HG02840 (cell line): ENCODE data around the gene RERE.

Source experiments
- ATAC-seq: cut with Tn5 transposase; IDR thresholded peaks from one replicate; pipeline ENCODE4 v1.9.1; 2021; ENCODE audit warnings: mild to moderate bottlenecking, moderate library complexity, moderate number of reproducible peaks; ENCODE audit not compliant: unreplicated experiment, low FRiP score

The RERE gene

DNA sequence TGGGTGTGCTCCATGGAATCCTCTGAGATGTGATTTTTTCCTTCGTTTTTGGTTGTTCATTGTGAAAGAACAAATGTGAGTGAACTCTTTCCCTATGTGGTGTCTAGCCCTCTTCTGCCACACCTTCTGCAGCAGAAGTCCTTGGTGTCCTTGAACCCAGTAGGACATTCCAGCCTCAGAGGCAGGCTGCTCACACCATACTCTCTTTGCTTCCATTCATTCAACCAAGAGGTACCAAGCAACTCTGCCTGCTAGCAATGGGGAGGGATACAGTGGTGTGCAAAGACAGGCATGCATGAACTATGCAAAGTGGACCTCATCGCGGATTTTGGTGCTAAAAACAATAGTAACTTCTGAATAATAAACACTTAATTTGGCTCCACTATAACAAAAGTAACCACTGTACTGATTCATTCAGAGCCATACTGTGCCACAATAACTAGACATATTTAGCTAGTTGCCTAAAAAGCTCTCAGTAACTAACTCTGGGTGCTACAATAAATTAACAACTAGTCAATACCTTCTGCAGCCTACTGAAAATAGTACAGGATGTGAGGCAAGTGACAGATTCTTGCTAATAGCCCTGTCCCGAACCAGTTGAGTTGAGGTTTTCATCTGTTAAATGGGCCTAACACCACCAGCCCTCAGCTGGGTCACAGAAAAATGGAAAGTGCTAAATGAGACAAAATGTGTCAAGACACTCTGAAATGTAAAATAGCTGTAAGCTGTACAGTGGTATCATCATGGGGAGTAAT, 344.1 kb downstream of the RERE start:
- ATAC-seq: no peak

DNA sequence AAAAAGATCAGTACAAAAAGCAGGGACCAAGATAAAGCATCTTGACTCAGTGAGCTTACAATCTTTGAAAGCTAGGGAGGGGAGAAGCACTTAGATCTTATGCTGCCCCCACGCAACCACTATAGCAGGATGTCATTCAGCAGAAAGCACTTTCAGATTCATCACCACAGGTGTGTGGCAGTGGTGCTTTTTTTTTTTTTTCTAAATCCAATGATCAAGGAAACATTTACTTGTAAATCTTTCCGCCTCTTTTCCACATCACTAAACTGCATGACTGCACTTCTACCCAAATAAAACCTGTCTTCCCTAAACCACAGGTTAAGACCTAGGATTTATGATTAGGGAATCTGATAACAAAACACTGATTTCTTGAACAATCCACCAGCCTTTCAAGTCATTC, 344.8 kb downstream of the RERE start:
- ATAC-seq: no peak

DNA sequence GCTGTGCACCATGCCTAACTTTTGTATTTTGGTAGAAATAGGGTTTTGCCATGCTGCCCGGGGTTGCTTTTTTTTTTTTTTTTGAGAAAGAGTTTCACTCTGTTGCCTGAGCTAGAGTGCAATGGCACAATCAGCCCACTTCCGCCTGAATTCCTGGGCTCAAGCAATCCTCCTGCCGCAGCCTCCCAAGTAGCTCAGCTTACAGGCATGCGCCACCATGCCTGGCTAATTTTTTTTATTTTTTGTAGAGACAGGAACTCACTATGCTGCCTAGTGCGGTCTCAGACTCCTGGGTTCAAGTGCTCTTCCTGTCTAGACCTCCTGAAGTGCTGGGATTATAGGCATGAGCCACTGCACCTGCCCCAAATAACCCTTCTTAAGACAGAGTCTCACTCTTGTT, 346.0 kb downstream of the RERE start:
- ATAC-seq: no peak

DNA sequence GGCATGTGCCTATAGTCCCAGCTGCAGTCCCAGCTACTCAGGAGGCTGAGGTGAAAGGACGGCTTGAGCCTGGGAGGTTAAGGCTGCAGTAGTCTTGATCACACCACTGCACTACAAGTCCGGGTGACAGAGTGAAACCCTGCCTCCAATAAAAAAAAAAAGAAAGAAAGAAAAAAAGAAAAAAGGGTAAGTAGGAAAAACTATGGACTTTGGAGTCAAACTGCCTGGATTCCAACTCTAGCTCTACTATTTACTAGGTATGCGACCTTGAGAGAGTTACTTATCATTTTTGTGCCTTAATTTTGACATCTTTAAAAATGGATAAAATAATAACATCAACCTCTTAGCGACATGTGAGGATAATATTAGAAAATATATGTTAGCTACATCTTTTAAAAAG, 348.7 kb downstream of the RERE start:
- ATAC-seq: no peak

DNA sequence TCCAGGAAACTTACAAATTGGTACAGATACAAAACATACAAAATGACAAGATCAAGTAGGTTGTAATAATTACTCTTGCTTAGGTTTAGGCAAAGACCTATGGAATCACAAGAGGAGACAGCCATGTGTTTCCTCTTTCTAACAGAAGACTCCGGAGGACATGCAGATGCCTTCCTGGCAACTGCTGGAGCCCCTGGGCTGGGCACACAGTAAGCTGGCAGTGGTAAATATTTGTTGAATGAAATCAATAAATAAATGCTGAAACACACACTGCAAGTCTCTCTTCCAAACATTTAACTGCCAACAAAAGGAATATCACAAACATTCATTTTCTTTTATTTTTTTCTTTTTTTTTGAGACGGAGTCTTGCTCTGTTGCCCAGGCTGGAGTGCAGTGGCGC, 350.1 kb downstream of the RERE start:
- no peak for ATAC-seq

DNA sequence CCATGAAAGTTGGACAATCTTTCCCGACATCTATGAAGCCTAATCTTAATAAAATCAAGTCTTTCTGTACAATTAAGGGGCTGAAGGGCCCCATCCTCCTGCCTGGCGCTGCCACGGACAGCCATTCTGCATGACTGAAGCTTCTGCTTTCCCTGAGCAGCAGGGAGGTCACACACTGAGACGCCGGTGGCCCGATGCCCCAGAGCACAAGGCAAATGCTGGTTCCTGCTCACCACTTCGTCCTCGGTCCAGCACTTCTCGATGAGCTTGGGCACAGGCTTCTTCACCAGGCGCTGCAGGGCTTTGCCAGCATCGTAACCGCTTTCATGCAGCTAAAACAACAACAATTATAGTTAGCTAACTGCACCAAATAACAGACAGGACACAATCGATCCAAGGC, 351.7 kb downstream of the RERE start:
- no peak for ATAC-seq

DNA sequence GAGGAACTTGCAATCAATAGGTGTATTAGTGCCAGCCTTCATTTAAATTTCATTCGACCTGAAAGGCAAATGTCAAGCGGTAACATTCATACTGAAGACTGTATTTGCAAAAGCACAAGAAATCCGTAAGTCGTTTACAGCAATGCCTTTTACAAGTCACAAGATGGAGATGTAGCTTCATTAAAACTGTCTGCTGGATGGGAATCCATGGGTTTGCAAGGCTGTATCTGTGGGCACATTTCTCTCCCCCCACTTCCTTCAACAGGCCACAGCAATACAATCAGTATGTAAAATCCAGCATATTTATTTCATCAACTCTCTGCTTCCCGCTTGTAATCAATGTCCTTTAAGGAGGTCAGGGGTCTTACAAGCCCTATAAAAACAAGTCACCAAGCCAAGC, 352.4 kb downstream of the RERE start:
- no peak for ATAC-seq

DNA sequence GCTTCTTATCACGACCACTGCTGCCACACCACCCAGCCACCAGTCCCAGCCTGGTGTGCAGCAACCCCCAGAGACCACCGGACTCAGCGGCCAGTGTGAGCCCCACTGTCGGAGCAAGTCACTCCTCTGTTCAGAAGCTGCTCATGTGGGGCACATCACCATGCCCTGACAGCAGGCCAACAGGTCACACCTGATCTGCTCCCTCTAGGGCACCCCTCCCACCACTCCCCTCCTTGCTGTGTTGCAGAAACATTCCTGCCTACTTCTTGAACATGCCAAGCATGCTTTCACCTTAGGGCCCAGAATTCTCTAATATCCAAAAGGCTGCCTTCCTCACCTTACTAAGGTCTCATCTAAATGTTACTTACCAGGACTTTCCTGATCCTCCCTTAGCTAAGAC, 353.1 kb downstream of the RERE start:
- no peak for ATAC-seq

DNA sequence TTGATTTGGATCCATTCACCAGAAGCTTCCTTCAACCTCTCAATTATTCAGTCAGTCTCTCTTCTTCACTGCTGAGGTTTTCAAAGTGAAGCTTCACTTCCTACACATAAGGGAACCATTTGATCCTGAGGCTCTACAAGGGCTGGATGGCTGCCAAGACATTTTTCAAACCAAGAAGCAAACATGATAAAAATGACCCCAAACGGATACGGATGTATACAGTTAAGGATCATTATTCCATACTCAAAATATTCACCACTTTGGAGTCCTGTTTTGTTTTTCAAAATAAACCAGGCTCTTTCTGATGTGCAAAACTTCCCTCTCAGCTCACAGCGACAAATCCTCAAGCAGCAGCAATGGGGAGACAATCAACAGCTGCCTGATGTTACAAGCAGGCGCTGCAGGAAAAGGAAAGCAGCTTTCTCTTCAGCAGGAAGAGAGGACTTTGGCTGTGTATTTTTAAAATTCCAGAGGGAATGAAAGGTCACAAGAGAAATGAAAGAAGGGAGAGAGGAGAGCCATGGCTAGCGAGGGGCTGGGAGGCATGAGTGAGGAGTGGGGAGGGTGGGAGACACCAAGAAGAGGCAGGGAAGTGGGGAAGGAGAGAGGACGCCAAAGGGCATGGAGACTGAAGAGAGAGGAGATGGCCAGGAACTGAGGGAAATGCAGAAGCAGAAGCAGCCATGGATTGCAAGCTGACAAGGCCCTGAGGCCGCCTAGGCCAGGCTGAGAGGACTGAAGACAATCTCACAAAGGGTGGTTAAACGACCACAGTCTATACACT, 354.1 kb downstream of the RERE start:
- ATAC-seq: no peak

DNA sequence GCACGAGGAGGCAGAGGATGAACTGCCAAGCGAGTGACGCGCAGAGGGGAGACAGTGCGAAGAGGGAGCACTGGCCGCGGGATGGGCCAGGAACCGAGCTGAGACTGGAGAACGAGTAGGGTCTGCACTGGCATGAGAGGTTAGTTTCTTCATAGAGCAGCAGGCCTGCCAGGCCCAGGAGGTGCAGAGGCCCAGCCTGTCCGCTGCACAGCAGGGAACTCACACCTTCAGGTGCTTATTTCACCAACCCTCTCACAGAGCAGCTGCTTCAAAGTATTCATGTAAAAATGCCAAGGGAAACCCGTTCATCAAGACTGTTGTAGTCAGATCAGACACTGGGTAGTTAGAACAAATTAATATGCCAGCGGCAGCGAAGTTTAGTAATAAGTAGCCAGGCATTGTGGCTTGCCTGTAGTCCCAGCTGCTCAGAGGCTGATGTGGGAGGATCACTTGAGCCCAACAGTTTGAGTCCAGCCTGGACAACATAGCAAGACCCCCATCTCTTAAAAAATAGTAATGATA, 355.0 kb downstream of the RERE start:
- ATAC-seq: no peak

DNA sequence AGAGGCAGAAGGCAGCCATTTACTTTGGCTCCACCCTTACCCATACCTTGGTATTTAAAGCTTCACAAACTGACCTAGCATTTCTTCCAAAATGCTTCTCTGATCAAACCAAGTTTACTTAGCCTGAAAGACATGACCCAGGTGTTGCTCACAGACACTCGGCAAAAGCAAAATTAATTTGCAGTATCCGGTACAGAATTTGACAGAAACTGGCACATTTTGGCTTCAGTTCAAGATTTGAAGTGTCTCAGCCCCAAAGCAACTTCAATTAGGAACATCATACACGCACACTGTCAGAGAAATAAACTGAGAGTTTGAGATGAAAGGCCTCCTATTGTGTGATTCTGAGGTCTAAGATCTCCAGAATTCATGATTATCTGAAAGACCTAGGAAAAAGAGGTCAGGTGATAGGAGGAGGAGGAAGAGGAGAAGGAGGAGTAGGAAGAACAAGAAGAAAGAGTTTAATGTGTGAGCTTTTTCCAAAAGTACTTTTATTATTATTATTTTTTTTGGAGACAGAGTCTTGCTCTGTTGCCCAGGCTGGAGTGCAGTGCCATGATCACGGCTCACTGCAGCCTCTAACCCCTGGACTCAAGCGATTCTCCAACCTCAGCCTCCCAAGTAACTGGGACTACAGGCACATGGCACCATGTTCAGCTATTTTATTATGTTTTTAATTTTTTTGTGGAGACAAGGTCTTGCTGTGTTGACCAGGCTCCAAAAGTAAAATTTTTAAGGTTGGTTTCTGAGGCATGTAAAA, 355.9 kb downstream of the RERE start:
- ATAC-seq: no peak

DNA sequence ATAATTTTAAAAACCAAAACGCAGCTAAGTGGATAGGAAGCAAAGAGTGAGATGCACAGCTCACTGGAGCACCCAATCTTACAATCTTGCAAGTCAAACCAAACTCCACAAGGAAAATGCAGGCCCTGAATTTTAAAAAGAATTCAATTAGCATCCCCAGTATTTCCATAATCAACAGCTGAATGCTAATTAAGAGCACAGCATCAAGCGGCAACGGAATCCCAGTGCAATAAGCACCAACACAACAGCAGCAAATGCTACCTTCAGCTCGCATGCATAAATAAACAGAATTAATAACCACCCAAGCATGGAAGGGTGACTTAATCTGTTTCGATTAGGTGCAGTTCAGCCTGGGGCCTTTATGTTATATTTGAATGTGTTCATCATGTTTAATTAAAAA, 356.7 kb downstream of the RERE start:
- ATAC-seq: no peak

DNA sequence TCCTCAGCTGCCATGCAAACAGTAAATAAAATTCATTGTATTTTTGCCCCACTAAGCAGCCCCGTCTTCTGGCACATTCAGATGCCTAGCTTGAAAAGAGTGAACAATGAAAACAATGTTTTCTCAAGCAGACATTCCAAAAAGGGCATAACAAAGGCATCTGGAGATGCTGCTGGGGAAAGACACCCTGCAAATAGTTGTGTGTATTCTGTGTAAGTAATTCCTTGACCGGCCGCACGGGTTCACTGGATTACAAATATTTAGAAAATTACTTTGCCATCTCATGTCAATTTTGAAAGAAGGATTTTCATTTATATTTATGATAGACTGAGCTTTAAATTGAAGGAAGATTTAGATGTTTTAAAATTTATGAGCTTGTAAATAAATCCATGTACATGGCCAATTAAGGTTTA, 357.3 kb downstream of the RERE start:
- no peak for ATAC-seq

DNA sequence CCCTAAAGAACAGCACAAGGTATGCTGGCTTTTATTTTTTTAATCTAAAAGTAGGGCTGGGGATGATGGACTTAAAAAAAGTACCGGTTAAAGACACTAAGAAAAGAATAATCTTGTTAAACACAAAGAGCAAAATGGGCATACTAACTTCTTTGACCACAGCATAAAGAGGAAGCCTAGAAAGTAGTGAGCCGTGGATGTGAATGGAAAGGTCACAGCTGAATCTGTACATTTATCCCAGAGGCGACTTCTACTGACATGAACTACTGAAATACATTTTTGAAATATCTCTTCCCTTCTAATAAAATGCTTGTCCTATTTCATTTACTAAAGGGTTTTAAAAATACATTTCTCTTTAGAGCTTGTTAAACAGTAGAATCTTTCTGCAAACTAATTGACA, 358.8 kb downstream of the RERE start:
- no peak for ATAC-seq

DNA sequence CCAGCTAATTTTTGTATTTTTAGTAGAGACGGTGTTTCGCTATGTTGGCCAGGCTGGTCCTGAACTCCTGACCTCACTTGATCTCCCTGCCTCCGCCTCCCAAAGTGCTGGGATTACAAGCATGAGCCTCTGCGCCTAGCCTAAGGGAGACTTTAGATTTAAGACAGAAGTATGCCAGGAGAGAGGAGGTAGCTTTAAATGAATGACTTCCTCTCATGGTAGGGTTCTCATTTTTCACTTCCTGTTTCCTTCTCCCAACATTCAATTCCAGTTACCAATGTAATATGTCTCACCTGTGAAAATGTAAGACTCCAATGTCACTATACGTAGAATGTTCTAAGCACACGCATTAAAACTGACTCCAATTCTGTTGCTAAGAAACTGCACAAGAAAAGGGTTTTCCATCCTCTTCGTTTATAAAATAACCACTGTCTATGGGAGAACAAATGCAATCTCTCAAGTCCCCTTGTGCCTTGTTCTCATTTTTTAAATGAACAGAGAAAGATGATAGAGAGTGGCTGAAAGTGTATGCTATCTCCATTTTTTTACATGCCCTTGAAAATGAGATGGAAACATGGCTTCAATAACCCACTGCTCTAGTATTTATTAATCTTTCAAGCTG, 359.6 kb downstream of the RERE start:
- no peak for ATAC-seq

DNA sequence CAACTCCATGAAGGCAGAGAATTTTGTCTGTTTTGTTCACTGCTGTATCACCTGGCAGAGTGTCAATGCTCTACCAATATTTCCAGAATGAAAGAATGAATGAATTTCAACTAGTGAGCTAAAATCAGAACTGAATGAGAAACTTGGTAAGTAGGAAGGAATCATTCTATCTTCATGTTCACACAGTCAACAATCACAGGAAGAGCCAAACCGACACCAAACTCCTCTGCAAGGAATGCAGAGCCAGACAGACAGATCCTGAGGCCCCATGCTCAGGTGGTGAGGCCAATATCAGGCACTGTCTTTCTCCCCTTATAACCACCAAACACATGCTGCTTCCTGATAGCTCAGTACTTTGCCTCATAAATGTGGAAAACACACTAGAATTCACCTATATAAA, 360.4 kb downstream of the RERE start:
- no peak for ATAC-seq

DNA sequence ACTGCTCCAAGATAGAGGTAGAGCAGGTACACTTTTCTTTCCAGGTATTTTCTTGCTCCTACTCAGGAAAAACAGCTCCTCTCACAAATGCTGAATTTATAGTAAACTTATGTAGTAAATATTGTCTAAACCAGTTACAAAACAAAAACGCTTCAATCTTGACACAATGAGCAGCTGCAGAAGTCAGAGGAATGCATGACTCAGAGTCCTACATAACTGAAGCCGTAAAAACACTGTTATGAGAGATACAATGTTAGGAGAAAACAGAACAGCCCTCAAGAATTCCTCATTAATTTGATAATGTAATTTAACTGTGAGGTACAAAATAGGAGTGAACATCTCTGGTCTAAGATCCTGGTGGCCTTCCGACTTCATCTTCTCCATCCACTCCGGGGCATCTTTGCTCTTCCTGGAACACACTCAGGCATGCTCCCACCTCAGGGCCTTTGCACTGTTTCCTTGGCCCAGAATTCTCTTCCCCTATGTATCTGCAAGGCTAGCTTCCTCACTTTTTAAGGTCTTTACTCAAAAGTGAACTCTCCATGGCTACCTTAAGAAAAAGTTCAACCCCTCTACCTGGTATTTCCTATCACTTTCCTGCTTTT, 361.0 kb downstream of the RERE start:
- no peak for ATAC-seq

DNA sequence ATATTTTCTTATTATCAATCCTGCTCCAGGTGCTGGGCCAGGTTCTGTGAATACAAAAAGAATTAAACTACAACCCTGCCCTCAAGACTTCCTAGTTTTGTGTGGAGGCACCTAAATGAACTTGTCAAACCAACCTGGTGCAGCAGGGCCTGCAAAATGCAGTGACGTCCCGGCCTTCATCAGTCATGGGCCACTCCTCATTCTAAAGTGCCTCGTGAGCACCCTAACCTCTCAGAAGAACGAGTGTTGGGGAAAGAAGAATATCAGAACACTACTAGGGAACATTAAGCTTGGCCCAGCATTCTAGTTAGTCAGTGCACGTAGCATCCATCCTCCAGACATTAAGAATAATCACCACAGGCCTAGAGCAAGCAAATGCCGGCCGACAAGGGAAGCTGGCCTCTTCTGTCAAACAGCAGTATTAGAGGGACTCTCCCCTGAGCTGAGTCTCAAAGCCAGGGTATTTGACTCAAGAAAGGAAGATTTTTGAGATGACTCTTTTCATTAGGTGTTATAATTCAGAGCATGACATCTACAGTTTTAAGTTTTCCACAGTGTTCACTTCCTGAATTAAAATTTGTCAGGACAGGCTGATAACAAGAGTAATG, 361.6 kb downstream of the RERE start:
- no peak for ATAC-seq

DNA sequence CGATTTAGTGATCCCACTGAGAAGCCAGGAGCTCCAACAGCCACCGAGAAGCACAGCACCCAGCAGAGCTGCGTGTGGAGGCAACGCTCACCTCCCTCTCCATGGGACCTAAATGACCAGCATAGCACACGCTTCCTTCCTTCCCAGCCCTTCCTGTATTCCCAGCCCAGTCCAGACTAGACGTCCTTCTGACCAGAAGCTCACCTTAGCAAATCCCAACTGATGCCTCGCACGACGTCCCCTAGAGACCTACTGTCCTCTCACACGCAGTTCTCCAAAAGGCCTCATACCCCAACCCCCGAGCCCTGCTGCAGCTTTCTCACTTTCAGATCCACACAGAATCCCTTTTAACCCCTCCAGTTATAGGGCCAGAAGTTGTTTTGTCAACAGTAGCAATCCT, 367.1 kb downstream of the RERE start:
- no peak for ATAC-seq
